BJ (cell line): Measurements from ENCODE around the gene GJA1. TPM values are rescaled to one million over a fixed set of nuclear protein-coding genes. Genes with fewer than 3 reads are reported as not detected.
"Not testable (repeated sequence)": the region's sequence is repeated elsewhere in the genome, so short reads cannot be mapped to it uniquely, and the experiment has no call there.

Experiments used
- CTCF ChIA-PET: fragments of 350-600 bp; formaldehyde crosslinking; extraction: SDS; loops from one replicate; lab custom pipeline; 2021; ENCODE audit warnings: antibody characterized with exemption, inconsistent platforms; lab: Yijun Ruan, JAX
- POLR2A ChIA-PET: fragments of 300-600 bp; sonication (Branson Sonifier 250); formaldehyde crosslinking; extraction: SDS; loops from one replicate; lab custom pipeline; 2021; ENCODE audit warnings: antibody characterized with exemption; lab: Charles Lee
- DNase-seq: peaks from one replicate; pipeline ENCODE4 v3.0.0-alpha.2; 2011; ENCODE audit warnings: low read depth
- H3K27me3 ChIP-seq: 2 replicates; pipeline ENCODE4 v1.6.0; 2011; ENCODE audit warnings: low read length; ENCODE audit not compliant: control insufficient read depth, insufficient read depth
- H3K36me3 ChIP-seq: 2 replicates; pipeline ENCODE4 v1.5.1; 2011; ENCODE audit warnings: low read length; ENCODE audit not compliant: control insufficient read depth, insufficient read depth
- H3K4me3 ChIP-seq: 2 replicates; pipeline ENCODE4 v1.5.1; 2011; ENCODE audit warnings: low read depth, mild to moderate bottlenecking, control low read depth, low read length
- CTCF ChIP-seq: IDR thresholded peaks from 2 replicates; pipeline ENCODE4 v1.5.1; 2011; ENCODE audit warnings: low read depth, mild to moderate bottlenecking, control low read depth, inconsistent platforms, low read length, moderate library complexity; ENCODE audit not compliant: insufficient read depth
- polyA plus RNA-seq: library from polyadenylated mRNA; depleted of rRNA; stranded (reverse); fragments of >200 nt; gene quantifications from 2 replicates; pipeline ENCODE4 v1.2.3, GENCODE V29; 2011

GJA1 gene
- polyA plus RNA-seq, 1 experiment = 175 TPM

GRCh38 chr6:121443971-121444541, 8.6 kb downstream of the GJA1 start:
- TF ChIP-seq CTCF = no peak
- ChIA-PET POLR2A (interaction anchor here (0.5 kb wide), 1 partner anchor 30 kb away, joined by 9 read pairs; no protein-coding TSS in a partner anchor), CTCF (interaction anchor here (1.1 kb wide), 1 partner anchor 405 kb away, joined by 3 read pairs; no protein-coding TSS in a partner anchor)
- no peak overlapping the region for H3K4me3 ChIP-seq
- H3K27me3 ChIP-seq = no peaks in the 10 kb centered on the region
- DNase-seq = no peak
- peaks cover 11% of the 10 kb centered on the region for H3K36me3 ChIP-seq

GRCh38 chr6:121446705-121447104, 11.3 kb downstream of the GJA1 start:
- POLR2A ChIA-PET, CTCF ChIA-PET: not testable (repeated sequence)

GRCh38 chr6:121447746-121448145, 12.3 kb downstream of the GJA1 start:
- H3K36me3 ChIP-seq = peaks cover 10% of the 10 kb centered on the region
- DNase-seq, POLR2A ChIA-PET, H3K4me3 ChIP-seq, H3K27me3 ChIP-seq: not testable (repeated sequence)
- CTCF ChIA-PET = interaction anchor here (1.1 kb wide), 1 partner anchor 402 kb away, joined by 4 read pairs; no protein-coding TSS in a partner anchor

More at GRCh38 chr6:121446705-121447104, 11.3 kb downstream of the GJA1 start:
- DNase-seq, H3K27me3 ChIP-seq, H3K4me3 ChIP-seq: not testable (repeated sequence)
- peaks cover 11% of the 10 kb centered on the region for H3K36me3 ChIP-seq

GRCh38 chr6:121448528-121448927, 13.1 kb downstream of the GJA1 start:
- POLR2A ChIA-PET, H3K4me3 ChIP-seq, H3K27me3 ChIP-seq, DNase-seq: not testable (repeated sequence)
- CTCF ChIA-PET = interaction anchor here (1.1 kb wide), 1 partner anchor 401 kb away, joined by 4 read pairs; no protein-coding TSS in a partner anchor
- H3K36me3 ChIP-seq = peaks cover 10% of the 10 kb centered on the region

GRCh38 chr6:121449331-121449730, 13.9 kb downstream of the GJA1 start:
- Histone ChIP-seq H3K4me3 (no peak overlapping the region), H3K36me3 (peaks cover 10% of the 10 kb centered on the region), H3K27me3 (no peaks in the 10 kb centered on the region)
- CTCF ChIA-PET = interaction anchor here (1.3 kb wide), 1 partner anchor 400 kb away, joined by 3 read pairs; no protein-coding TSS in a partner anchor
- POLR2A ChIA-PET = interaction anchor here (0.6 kb wide), 1 partner anchor 529 kb away, joined by 7 read pairs; no protein-coding TSS in a partner anchor
- no peak for DNase-seq
- TF ChIP-seq CTCF = no peak

- H3K36me3 ChIP-seq = peaks cover 10% of the 10 kb centered on the region
- ChIA-PET POLR2A (interaction anchor here (0.6 kb wide), 1 partner anchor 528 kb away, joined by 7 read pairs; no protein-coding TSS in a partner anchor), CTCF (interaction anchor here (1.3 kb wide), 1 partner anchor 399 kb away, joined by 3 read pairs; no protein-coding TSS in a partner anchor)
- no peak for DNase-seq
- H3K27me3 ChIP-seq = no peaks in the 10 kb centered on the region
- H3K4me3 ChIP-seq = no peak overlapping the region
- TF ChIP-seq CTCF = no peak
These were observed 14.8 kb downstream of the GJA1 start for GRCh38 chr6:121450242-121450641.
